SU-DHL-6 (cell line): ENCODE results near the gene GFOD2.

ENCODE experiments used
- EZH2phosphoT487 ChIP-seq: fragments of 200-600 bp; sonication (generic), shearing (Covaris generic); conservative IDR thresholded peaks from 2 replicates; pipeline ENCODE4 v1.6.1; 2018; ENCODE audit warnings: mild to moderate bottlenecking, antibody characterized with exemption, low read length, moderate library complexity, mixed read lengths
- TF ChIP-seq, protein P1 (sequence below): fragments of 200-600 bp; sonication (generic); IDR thresholded peaks from one replicate; pipeline ENCODE4 v1.5.1; 2017; ENCODE audit warnings: antibody characterized with exemption, mild to moderate bottlenecking, low read length, moderate library complexity; ENCODE audit not compliant: insufficient read depth, poor library complexity, severe bottlenecking

DNA sequence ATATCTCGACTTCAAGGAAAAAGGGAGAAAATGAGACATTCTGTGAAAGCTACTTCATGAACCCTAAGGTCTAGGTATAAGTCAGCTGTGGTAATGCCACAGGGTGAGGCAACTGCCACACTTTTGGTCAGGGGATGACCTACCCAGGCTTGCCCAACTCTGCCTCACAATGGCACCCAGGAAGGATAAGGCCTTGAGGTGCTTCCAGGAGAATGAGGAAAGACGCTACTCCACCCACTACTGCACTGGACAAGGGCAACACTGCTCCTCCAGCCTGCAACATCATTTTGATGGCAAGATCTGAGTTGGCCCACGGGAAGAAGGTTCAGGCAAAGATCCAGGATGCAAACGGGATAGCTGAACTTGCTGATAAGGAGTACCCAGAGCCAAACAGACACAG is 22.0 kb upstream of the GFOD2 start:
- TF ChIP-seq, protein P1, sequence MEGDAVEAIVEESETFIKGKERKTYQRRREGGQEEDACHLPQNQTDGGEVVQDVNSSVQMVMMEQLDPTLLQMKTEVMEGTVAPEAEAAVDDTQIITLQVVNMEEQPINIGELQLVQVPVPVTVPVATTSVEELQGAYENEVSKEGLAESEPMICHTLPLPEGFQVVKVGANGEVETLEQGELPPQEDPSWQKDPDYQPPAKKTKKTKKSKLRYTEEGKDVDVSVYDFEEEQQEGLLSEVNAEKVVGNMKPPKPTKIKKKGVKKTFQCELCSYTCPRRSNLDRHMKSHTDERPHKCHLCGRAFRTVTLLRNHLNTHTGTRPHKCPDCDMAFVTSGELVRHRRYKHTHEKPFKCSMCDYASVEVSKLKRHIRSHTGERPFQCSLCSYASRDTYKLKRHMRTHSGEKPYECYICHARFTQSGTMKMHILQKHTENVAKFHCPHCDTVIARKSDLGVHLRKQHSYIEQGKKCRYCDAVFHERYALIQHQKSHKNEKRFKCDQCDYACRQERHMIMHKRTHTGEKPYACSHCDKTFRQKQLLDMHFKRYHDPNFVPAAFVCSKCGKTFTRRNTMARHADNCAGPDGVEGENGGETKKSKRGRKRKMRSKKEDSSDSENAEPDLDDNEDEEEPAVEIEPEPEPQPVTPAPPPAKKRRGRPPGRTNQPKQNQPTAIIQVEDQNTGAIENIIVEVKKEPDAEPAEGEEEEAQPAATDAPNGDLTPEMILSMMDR, result no peak
- TF ChIP-seq EZH2phosphoT487, result no peak
